Caco-2 (cell line): ENCODE results near the gene LONP2. TPM values are rescaled to one million over a fixed set of nuclear protein-coding genes. Genes with fewer than 3 reads are reported as not detected.

Experiments used
- BruUV-seq: library from RNA; stranded (reverse); fragments of 400-500 nt; replicated peaks from 2 replicates; lab custom pipeline; 2021; lab: Mats Ljungman, UMichigan
- CTCF ChIA-PET: fragments of 300-600 bp; sonication (Branson Sonifier 250); formaldehyde crosslinking; loops from one replicate; lab custom pipeline; 2022; ENCODE audit warnings: antibody characterized with exemption; lab: Charles Lee
- POLR2A ChIA-PET: fragments of 300-600 bp; sonication (Branson Sonifier 250); formaldehyde crosslinking; loops from one replicate; lab custom pipeline; 2022; ENCODE audit warnings: antibody characterized with exemption; lab: Charles Lee
- DNase-seq, 2 experiments: peaks; one replicate each; pipeline versions ENCODE4 v3.0.0 to v3.0.0-alpha.2; 2020 to 2022
- H3K27me3 ChIP-seq: replicated peaks from 2 replicates; pipeline ENCODE4 v1.6.0; 2011; ENCODE audit warnings: low read length; ENCODE audit not compliant: control insufficient read depth, insufficient read depth
- H3K36me3 ChIP-seq: 2 replicates; pipeline ENCODE4 v1.5.1; 2011; ENCODE audit warnings: low read length; ENCODE audit not compliant: control insufficient read depth, insufficient read depth
- H3K4me1 ChIP-seq: fragments of 250-450 bp; sonication (Bioruptor Pico); 2 replicates; pipeline ENCODE4 v1.5.1; 2020; ENCODE audit warnings: mild to moderate bottlenecking
- H3K4me3 ChIP-seq: 2 replicates; pipeline ENCODE4 v1.5.1; 2011; ENCODE audit warnings: low read depth, mild to moderate bottlenecking, control low read depth, low read length
- H3K9me3 ChIP-seq: fragments of 250-450 bp; sonication (Bioruptor Pico); 2 replicates; pipeline ENCODE4 v1.5.1; 2020; ENCODE audit warnings: mild to moderate bottlenecking, moderate library complexity
- H3K27ac Mint-ChIP-seq: one replicate; pipeline ENCODE4 v1.8.0; 2022; ENCODE audit warnings: mixed read lengths; ENCODE audit not compliant: unreplicated experiment
- H3K27me3 Mint-ChIP-seq: one replicate; pipeline ENCODE4 v1.8.0; 2022; ENCODE audit warnings: mixed read lengths; ENCODE audit not compliant: insufficient read depth, unreplicated experiment
- H3K36me3 Mint-ChIP-seq: one replicate; pipeline ENCODE4 v1.8.0; 2022; ENCODE audit warnings: mild to moderate bottlenecking, mixed read lengths; ENCODE audit not compliant: insufficient read depth, unreplicated experiment
- H3K4me1 Mint-ChIP-seq: one replicate; pipeline ENCODE4 v1.8.0; 2022; ENCODE audit warnings: low read depth, mixed read lengths; ENCODE audit not compliant: unreplicated experiment
- H3K4me3 Mint-ChIP-seq: one replicate; pipeline ENCODE4 v1.8.0; 2022; ENCODE audit warnings: mild to moderate bottlenecking, moderate library complexity, mixed read lengths; ENCODE audit not compliant: unreplicated experiment
- H3K9me3 Mint-ChIP-seq: one replicate; pipeline ENCODE4 v1.8.0; 2022; ENCODE audit warnings: mixed read lengths; ENCODE audit not compliant: unreplicated experiment
- CTCF ChIP-seq, 2 experiments: fragments of 200-600 bp in 1 of 2; IDR thresholded peaks; 1 replicate in 1 of 2; 2 replicates in 1 of 2; pipeline versions ENCODE4 v1.5.1 to v1.8.0; 2011 to 2022; ENCODE audit warnings: antibody characterized with exemption in 1 of 2, control low read depth in 1 of 2, inconsistent platforms in 1 of 2, low read depth in 1 of 2, low read length in 1 of 2, mild to moderate bottlenecking in 1 of 2, moderate library complexity in 1 of 2; ENCODE audit not compliant: insufficient read depth in 1 of 2, severe bottlenecking in 1 of 2, unreplicated experiment in 1 of 2
- intact Hi-C: fragments of 100-400 bp; cut with micrococcal nuclease; formaldehyde crosslinking; loops from one replicate; pipeline ENCODE4 v1.10.0; 2022; ENCODE audit not compliant: unreplicated experiment
- total RNA-seq: library from RNA; stranded (reverse); gene quantifications from 2 replicates; pipeline ENCODE4 v1.2.3, GENCODE V29; 2022

LONP2 gene
- total RNA-seq, 1 experiment from 2014 or later, result 32.1 TPM

GRCh38 chr16:48361012-48361411 lies 116.9 kb downstream of the LONP2 start:
- H3K36me3 ChIP-seq, result no peaks in the 10 kb centered on the region
- BruUV-seq, result no TSS peak
- intact Hi-C loops, result no loop called here

GRCh38 chr16:48361540-48362144 lies 117.5 kb downstream of the LONP2 start:
- Histone ChIP-seq H3K36me3 (no peaks in the 10 kb centered on the region), H3K9me3 (no peaks in the 10 kb centered on the region), H3K4me3 (no peak overlapping the region), H3K4me1 (peaks cover 7% of the 10 kb centered on the region), H3K27me3 (no peaks in the 10 kb centered on the region)
- Mint-ChIP-seq H3K9me3 (no peaks in the 10 kb centered on the region), H3K36me3 (peaks cover 28% of the 10 kb centered on the region), H3K4me1 (no peaks in the 10 kb centered on the region), H3K27ac (no peak overlapping the region), H3K27me3 (no peaks in the 10 kb centered on the region), H3K4me3 (no peak overlapping the region)
- ChIA-PET CTCF (no interaction called here), POLR2A (interaction anchor here (0.5 kb wide), 1 partner anchor 184 kb away, joined by 3 read pairs; no protein-coding TSS in a partner anchor)
- DNase-seq, result no peak
- TF ChIP-seq CTCF (IDR thresholded peaks at IDR 0.05; ENCODE audit: insufficient read depth in 1 of 2, low read depth in 1 of 2, low read length in 1 of 2, severe bottlenecking in 1 of 2, unreplicated experiment in 1 of 2), result no peak
- BruUV-seq, result no TSS peak
- intact Hi-C loops, result no loop called here

More at GRCh38 chr16:48361012-48361411, 116.9 kb downstream of the LONP2 start:
- ChIA-PET POLR2A (no interaction called here), CTCF (no interaction called here)
- H3K4me3 Mint-ChIP-seq, result no peak overlapping the region
- no peaks in the 10 kb centered on the region for H3K27me3 Mint-ChIP-seq
- H3K4me1 ChIP-seq, result peaks cover 5% of the 10 kb centered on the region; the same call in 1 of the 2 replicates
- H3K4me3 ChIP-seq, result no peak overlapping the region
- no peak for TF ChIP-seq CTCF (IDR thresholded peaks at IDR 0.05; ENCODE audit: insufficient read depth in 1 of 2, low read depth in 1 of 2, low read length in 1 of 2, severe bottlenecking in 1 of 2, unreplicated experiment in 1 of 2)
- no peaks in the 10 kb centered on the region for H3K4me1 Mint-ChIP-seq
- H3K9me3 ChIP-seq, result no peaks in the 10 kb centered on the region
- no peak for DNase-seq
- H3K27ac Mint-ChIP-seq, result no peak overlapping the region
- H3K27me3 ChIP-seq, result no peaks in the 10 kb centered on the region
- H3K9me3 Mint-ChIP-seq, result no peaks in the 10 kb centered on the region
- H3K36me3 Mint-ChIP-seq, result peaks cover 22% of the 10 kb centered on the region

- Mint-ChIP-seq H3K27ac (peak overlapping the region; percentile 94), H3K4me1 (no peaks in the 10 kb centered on the region), H3K27me3 (no peaks in the 10 kb centered on the region), H3K4me3 (peak overlapping the region; percentile 86), H3K9me3 (no peaks in the 10 kb centered on the region), H3K36me3 (peaks cover 15% of the 10 kb centered on the region)
- no peak for DNase-seq
- no peaks in the 10 kb centered on the region for H3K9me3 ChIP-seq
- ChIA-PET POLR2A (interaction anchor here (0.5 to 1.7 kb wide), 5 partner anchors 19 to 258 kb away, joined by 3 to 11 read pairs (median 5); partner anchors contain the start of gene SIAH1), CTCF (interaction anchor here (1.1 to 1.9 kb wide), 4 partner anchors 161 to 265 kb away, joined by 3 to 13 read pairs (median 6); no protein-coding TSS in a partner anchor)
- no peak for TF ChIP-seq CTCF (IDR thresholded peaks at IDR 0.05; ENCODE audit: insufficient read depth in 1 of 2, low read depth in 1 of 2, low read length in 1 of 2, severe bottlenecking in 1 of 2, unreplicated experiment in 1 of 2)
- peak overlapping the region; percentile 54 for H3K4me3 ChIP-seq
- intact Hi-C loops, result no loop called here
- TSS peak; percentile 51 for BruUV-seq
- no peaks in the 10 kb centered on the region for H3K36me3 ChIP-seq
- H3K27me3 ChIP-seq, result no peaks in the 10 kb centered on the region
- peaks cover 20% of the 10 kb centered on the region for H3K4me1 ChIP-seq
Observed at GRCh38 chr16:48365025-48365600, 121.0 kb downstream of the LONP2 start.
